Activated T-helper 1 cell treated with Interleukin-2 at 50 U/mL for 16 hours (primary cell): ENCODE data around the gene TMEM117.
"Not testable (repeated sequence)": the region's sequence is repeated elsewhere in the genome, so short reads cannot be mapped to it uniquely, and the experiment has no call there.

Experiments
- DNase-seq: peaks from one replicate; pipeline ENCODE4 v3.0.0-alpha.2; 2020; ENCODE audit warnings: low read depth

Gene TMEM117

DNA sequence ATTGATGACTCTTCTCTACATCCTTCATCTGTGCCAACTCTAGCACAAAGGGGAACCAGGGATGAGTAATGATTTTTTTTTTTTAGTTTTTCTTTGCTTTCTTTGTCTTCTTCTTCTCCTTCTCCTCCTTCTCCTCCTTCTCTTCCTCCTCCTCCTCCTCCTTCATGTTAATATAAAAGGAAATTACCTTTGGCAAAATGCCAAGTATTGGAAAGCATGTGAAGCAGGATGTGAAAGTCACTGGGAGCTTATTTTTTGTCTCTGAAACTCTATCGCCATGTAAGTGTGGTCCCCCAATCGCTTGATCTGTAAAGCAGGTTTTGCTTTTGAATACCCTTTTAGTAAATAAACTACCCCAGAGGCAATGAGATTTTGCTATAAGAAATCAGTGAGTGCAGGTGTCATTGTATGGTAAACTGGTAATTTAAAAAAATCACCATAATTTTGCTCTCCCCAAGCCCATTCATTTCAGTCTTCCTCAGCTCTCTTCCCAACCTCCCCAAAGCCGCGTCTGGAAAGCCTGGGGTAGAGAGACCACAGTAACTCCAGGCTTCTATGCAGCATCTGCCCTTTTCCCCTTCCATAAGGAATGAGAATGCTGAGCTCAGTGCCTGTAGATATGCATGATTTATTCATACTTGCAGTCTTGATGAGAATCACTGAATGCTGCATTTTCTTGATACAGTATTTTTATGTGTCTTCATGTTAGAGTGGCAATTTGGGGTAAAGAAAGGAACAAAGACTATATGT is 388.7 kb downstream of the TMEM117 start:
- no peak for DNase-seq

- no peak for DNase-seq
These were observed 389.2 kb downstream of the TMEM117 start for GRCh38 chr12:44225149-44225510.

DNA sequence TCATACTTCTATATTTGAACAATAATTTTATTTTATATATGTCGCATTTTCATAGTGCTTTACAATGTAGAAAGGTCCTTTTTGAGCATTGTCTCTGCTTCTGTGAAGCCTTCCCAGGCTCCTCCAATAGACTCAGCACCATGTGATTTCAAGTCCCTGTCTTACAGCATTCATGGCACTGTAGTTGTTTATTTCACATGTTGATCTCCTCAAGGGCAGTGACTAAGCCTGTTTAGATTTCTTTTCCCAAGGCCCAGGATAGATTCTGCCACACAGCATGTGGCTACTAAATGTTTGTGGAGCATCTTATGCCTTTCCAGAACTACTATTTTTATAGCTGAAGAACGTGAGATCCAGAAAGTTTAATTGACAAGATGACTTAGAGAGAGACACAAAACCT is 391.7 kb downstream of the TMEM117 start:
- no peak for DNase-seq

- DNase-seq = no peak
These were observed 394.0 kb downstream of the TMEM117 start for GRCh38 chr12:44229846-44230245.

- no peak for DNase-seq
These were observed 399.8 kb downstream of the TMEM117 start for GRCh38 chr12:44235674-44236073.

DNA sequence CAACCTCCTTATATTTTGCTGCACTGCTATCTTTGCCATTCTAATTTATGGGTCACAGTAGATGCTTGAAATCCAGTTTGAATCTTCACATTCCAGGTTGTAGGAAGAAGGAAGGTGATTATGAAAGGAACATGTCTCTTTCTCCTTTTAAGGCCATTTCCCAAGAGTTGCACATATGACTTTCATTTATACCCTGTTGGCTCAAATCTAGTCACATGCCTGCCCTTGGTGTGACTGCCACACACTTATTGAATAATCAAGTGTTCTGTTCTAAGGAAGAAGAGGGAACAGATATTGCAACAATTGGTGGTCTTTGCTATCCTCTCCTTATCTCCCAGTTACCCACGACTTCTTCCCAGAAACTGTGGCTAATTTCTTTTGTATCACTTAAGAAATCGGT is 404.3 kb downstream of the TMEM117 start:
- DNase-seq = no peak

DNA sequence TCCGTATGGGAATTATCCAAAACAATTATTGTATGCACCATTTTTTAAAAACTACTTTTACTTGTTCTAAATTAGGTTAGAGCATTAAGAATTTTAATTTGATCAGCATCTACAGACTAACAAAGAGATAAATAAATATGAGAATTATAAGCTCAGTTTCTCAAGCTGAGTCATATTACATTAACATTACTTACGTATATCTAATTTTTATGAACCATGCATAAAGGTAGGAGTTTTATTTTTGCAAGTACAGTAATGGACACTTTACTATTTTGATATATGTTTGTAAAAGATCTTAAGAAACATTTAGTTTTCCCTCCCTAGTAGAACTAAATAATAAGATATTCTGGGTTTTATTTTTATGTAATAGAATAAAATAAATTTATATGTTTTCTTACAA is 410.1 kb downstream of the TMEM117 start:
- DNase-seq = no peak

GRCh38 chr12:44246482-44247105 is 410.7 kb downstream of the TMEM117 start:
- DNase-seq = no peak

DNA sequence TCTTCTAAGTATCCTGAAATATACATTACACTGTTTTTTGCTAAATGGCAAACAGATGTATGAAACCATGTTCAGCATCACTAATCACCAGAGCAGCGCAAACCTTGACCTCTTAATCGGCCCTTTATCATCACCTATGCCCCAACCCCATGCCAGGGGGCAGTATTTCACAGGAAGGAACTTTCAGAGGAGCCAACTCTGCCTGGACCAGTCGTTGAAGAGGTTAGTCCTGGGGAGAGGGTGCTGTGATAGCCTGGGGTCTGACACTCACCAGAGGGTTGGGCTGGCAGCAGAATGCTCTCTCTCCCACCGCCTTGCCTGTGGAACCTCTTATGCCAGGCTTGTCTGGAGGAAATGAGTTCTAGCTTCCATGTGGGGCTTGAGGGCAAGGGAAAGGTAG is 411.7 kb downstream of the TMEM117 start:
- no peak for DNase-seq

DNA sequence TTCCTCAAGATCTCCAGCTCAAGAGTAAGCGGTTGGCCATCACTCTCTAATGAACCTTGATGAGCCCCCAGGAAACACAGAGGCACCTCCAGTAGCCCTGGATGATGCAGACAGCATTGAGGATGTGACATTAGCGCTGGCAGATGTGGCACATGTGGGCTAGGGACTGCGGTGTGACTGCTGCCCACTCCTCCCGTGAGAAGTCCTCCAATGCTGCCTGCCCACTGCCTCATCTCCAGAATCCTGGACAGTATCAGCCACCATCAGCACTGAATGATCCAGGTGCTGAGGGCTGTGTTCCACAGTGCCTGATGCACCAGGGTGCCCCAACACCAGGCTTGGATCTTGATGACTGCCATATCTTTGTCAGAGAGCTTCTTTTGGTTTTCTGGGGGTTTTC is 412.6 kb downstream of the TMEM117 start:
- no peak for DNase-seq

DNA sequence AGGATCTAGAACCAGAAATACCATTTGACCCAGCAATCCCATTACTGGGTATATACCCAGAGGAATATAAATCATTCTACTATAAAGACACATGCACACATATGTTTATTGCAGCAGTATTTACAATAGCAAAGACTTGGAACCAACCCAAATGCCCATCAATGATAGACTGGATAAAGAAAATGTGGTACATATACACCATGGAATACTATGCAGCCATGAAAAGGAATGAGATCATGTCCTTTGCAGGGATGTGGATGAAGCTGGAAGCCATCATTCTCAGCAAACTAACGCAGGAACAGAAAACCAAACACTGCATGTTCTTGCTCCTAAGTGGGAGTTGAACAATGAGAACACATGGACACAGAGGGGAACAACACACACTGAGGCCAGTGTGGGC is 414.6 kb downstream of the TMEM117 start:
- not testable (repeated sequence) for DNase-seq

GRCh38 chr12:44253338-44253856 is 417.5 kb downstream of the TMEM117 start:
- DNase-seq = no peak

- no peak for DNase-seq
These were observed 422.4 kb downstream of the TMEM117 start for GRCh38 chr12:44258246-44258645.

DNA sequence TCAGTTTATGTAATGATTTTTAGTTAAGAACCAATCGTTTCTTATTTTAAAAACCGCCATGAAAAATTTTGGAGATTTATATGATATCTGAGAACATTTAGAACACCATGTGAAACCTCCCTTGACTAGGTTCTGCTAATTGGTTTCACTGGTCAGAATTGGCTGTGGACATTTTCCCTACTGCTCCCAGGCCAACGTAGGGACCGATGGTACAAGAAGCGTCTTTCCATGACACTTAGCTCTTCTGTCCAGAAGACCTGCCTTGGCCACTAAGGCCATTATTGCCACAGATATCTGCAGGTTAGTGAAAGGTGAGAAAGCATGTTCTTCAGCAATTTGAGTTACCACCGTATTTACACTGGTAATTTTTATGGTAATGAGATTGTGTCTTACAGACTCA is 424.0 kb downstream of the TMEM117 start:
- DNase-seq = no peak

GRCh38 chr12:44260581-44260980 is 424.7 kb downstream of the TMEM117 start:
- DNase-seq = no peak

GRCh38 chr12:44285321-44285960 is 449.6 kb downstream of the TMEM117 start:
- no peak for DNase-seq

DNA sequence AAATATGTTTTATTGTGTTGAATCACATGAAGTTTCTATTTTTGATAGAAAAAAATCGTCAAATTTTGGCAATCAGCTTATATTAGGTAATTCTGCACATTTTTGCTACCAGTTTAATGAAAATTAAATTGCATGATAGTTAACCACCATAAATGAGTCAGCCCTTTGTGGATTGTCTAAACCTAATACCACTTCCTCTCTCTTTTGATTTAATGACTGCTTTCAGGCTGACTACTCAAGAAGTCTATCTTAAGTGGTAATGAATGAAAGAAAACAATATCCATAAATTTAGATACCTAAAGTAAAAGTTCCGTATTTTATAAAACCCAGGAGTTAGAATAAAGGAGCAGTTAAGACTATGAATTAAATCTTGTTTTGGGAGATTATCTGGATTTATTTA is 450.5 kb downstream of the TMEM117 start:
- DNase-seq = no peak

- DNase-seq = no peak
These were observed 451.1 kb downstream of the TMEM117 start for GRCh38 chr12:44286821-44287505.

DNA sequence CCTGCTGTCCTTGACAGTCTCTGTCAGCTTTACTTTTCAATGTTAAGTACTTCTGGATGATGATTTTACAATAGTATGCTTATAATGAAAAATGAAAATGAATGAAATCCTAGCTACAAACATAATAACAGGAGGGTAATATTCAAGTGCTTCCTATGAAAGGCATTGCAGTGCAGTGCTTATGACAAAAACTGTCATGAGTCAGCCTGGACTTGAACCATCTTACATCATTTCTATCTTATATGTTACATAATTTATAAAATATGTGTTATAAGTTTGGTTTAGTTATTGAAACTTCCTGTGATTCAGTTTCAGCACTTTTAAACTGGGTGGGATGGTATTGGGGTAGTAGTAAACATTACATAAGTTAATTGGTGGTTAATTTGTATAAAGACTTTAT is 451.7 kb downstream of the TMEM117 start:
- no peak for DNase-seq

GRCh38 chr12:44294649-44295048 is 458.8 kb downstream of the TMEM117 start:
- DNase-seq = no peak

DNA sequence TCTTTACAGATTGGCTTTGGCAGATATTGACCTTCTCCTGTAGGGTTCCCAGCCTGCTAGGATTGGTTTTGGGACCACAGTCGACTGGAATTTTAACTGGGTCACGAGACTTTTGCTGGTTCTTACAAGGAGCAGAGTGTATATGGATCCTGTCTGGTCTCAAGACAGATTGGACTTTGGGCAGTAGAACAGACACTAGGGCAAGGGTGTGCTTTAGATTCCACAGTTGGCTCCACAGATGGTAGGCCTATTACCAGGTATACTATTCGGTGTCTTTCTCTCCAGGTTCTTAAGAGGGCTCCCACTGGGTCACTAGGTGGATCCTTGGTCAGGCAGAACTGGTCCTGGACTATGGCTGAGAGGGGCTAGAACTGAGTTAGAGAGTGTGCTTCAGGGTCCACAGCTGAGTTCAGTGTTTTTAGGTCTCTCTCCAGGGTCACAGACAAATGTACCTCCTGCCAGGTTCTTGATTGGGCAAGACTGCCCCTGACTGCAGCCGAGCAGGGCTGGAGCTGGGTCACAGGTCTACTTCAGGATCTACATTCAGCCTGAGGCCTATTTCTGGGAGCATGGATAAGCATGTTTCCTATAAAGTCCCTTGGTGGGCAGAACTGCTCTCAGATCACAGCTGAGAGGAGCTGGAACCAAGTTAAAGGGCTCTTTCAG is 460.2 kb downstream of the TMEM117 start:
- DNase-seq = no peak

- no peak for DNase-seq
These were observed 460.8 kb downstream of the TMEM117 start for GRCh38 chr12:44296624-44297197.
